Ishikawa (cell line): ENCODE results near the gene KRT7.
A peak's percentile ranks its signal among the peaks of the same experiment; 100 is the strongest.

Source experiments
- CEBPB ChIP-seq: IDR thresholded peaks from 2 replicates; pipeline ENCODE4 v1.6.1; 2012
- CREB1 ChIP-seq: IDR thresholded peaks from 2 replicates; pipeline ENCODE4 v1.6.1; 2012; ENCODE audit warnings: low read depth
- EGR1 ChIP-seq: IDR thresholded peaks from 2 replicates; pipeline ENCODE4 v1.6.1; 2012
- EP300 ChIP-seq: IDR thresholded peaks from 2 replicates; pipeline ENCODE4 v1.6.1; 2012; ENCODE audit warnings: borderline replicate concordance
- FOXM1 ChIP-seq: IDR thresholded peaks from 2 replicates; pipeline ENCODE4 v1.6.1; 2012; ENCODE audit warnings: low read depth, borderline replicate concordance
- MAX ChIP-seq: IDR thresholded peaks from 2 replicates; pipeline ENCODE4 v1.6.1; 2012
- NFIC ChIP-seq: IDR thresholded peaks from 2 replicates; pipeline ENCODE4 v1.6.1; 2012
- RAD21 ChIP-seq: IDR thresholded peaks from 2 replicates; pipeline ENCODE4 v1.6.1; 2012; ENCODE audit warnings: low read depth
- REST ChIP-seq: IDR thresholded peaks from 2 replicates; pipeline ENCODE4 v1.6.1; 2012; ENCODE audit warnings: low read depth, mild to moderate bottlenecking
- TAF1 ChIP-seq: IDR thresholded peaks from 2 replicates; pipeline ENCODE4 v1.6.1; 2012; ENCODE audit warnings: low read depth, mild to moderate bottlenecking
- TCF12 ChIP-seq: IDR thresholded peaks from 2 replicates; pipeline ENCODE4 v1.6.1; 2012; ENCODE audit warnings: low read depth
- TEAD4 ChIP-seq: IDR thresholded peaks from 2 replicates; pipeline ENCODE4 v1.6.1; 2012
- USF1 ChIP-seq: IDR thresholded peaks from 2 replicates; pipeline ENCODE4 v1.6.1; 2012
- YY1 ChIP-seq: IDR thresholded peaks from 2 replicates; pipeline ENCODE4 v1.6.1; 2012; ENCODE audit warnings: low read depth
- ZBTB7A ChIP-seq: IDR thresholded peaks from 2 replicates; pipeline ENCODE4 v1.6.1; 2012; ENCODE audit warnings: low read depth

The KRT7 gene

GRCh38 chr12:52210925-52211650, 22.0 kb upstream of the KRT7 start:
- TF ChIP-seq NFIC (no peak; the same call in 1 of the 2 replicates), MAX (no peak), CREB1 (no peak), EGR1 (no peak), TCF12 (no peak), TEAD4 (no peak), FOXM1 (no peak), USF1 (no peak), TAF1 (no peak), RAD21 (no peak), ZBTB7A (no peak), YY1 (no peak), EP300 (no peak), CEBPB (no peak), REST (no peak)

- TF ChIP-seq NFIC = no peak
- 0 out of 2 replicates have a peak, but pooled peaks have one; percentile 22 for TF ChIP-seq ZBTB7A
- TF ChIP-seq CEBPB = no peak
- no peak for TF ChIP-seq USF1
Measured at GRCh38 chr12:52211716-52212585, 21.1 kb upstream of the KRT7 start.

- no peak for TF ChIP-seq TCF12
- TF ChIP-seq REST = no peak
- TF ChIP-seq EP300 = no peak
- no peak for TF ChIP-seq MAX
- TF ChIP-seq RAD21 = no peak
- TF ChIP-seq TEAD4 = no peak
- TF ChIP-seq CEBPB = no peak
- no peak for TF ChIP-seq USF1
- no peak for TF ChIP-seq YY1
- no peak for TF ChIP-seq NFIC
- TF ChIP-seq EGR1 = no peak
- no peak for TF ChIP-seq ZBTB7A
- no peak for TF ChIP-seq FOXM1
- no peak for TF ChIP-seq TAF1
- TF ChIP-seq CREB1 = no peak
Measured at GRCh38 chr12:52212701-52213563, 20.1 kb upstream of the KRT7 start.

GRCh38 chr12:52213564-52214420, 19.3 kb upstream of the KRT7 start:
- TF ChIP-seq TAF1 (no peak), USF1 (0 out of 2 replicates have a peak, but pooled peaks have one; percentile 19), ZBTB7A (no peak), REST (no peak), EP300 (peak; percentile 39; the same call in 1 of the 2 replicates), YY1 (peak; percentile 72; the same call in 1 of the 2 replicates), NFIC (peak; percentile 58), RAD21 (peak; percentile 99), EGR1 (no peak), CREB1 (no peak), TEAD4 (peak; percentile 13), MAX (peak; percentile 67)
